ENCODE results near the gene CLEC12A. TPM values are rescaled to one million over a fixed set of nuclear protein-coding genes. Genes with fewer than 3 reads are reported as not detected.

Gene CLEC12A
- polyA plus RNA-seq, 3 donors = 356 to 441 (median 412) TPM

DNA sequence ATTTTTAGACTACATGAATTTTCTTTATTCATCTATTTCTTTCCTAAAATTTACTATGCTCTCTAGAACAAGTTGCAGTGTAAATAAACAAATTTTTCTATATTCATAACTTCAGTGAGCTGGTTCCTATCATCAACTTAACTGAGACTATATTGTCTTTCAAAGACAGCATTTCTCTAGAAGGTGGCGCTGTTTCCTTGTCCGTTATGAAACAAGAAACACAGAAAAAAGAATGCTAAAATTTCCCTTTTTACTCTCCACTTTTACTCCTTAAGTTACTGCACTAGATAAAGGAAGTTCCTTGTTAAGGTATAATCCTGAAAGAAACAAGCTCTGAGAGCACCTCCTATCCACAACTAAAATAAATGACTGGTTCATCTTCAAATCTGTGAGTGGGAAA is 30.8 kb upstream of the CLEC12A start:
- intact Hi-C loops (cut with micrococcal nuclease) = loop anchor here (5.0 to 10.0 kb wide), 4 partner anchors 37 to 194 kb away; partner anchors contain the start of genes CLEC7A (in 2 of the 2) and CLEC2B (in 1 of the 2)

GRCh38 chr12:9941838-9942237 is 29.4 kb upstream of the CLEC12A start:
- H3K27ac Mint-ChIP-seq = peak overlapping the region in 2 of 7 donors; percentile 39 to 82
- Histone ChIP-seq H3K9ac (ENCODE audit: insufficient read depth, low read length, poor library complexity, severe bottlenecking) (no peak overlapping the region), H3K4me1 (ENCODE audit: control insufficient read depth in 1 of 2, insufficient read depth in 2 of 2, low read length in 2 of 2) (peaks cover 22 to 52% of the 10 kb centered on the region in 2 donors), H2AFZ (ENCODE audit: insufficient read depth, low read depth, low read length, poor library complexity, severe bottlenecking) (no peak overlapping the region), H4K20me1 (ENCODE audit: insufficient read depth, low read length) (no peaks in the 10 kb centered on the region), H3K27ac (ENCODE audit: low read depth in 1 of 2, low read length in 2 of 2) (peak overlapping the region in 1 of 2 donors; percentile 6), H3K27me3 (ENCODE audit: control insufficient read depth in 2 of 2, insufficient read depth in 2 of 2, low read length in 2 of 2) (no peaks in the 10 kb centered on the region), H3K4me3 (replicated peaks in 1 of 3; ENCODE audit: low read depth in 2 of 3, low read length in 3 of 3) (peak overlapping the region in 2 of 3 experiments; percentile 3 to 19), H3K9me3 (replicated peaks in 1 of 2; ENCODE audit: control insufficient read depth in 1 of 2, insufficient read depth in 1 of 2, low read length in 2 of 2) (no peaks in the 10 kb centered on the region), H3K79me2 (ENCODE audit: insufficient read depth, low read length) (peaks cover 38% of the 10 kb centered on the region), H3K36me3 (replicated peaks in 1 of 2; ENCODE audit: control insufficient read depth in 1 of 2, insufficient read depth in 2 of 2, low read length in 2 of 2) (no peaks in the 10 kb centered on the region), H3K4me2 (replicated peaks; ENCODE audit: extremely low read depth, low read length, poor library complexity, severe bottlenecking) (peak overlapping the region; percentile 59)
- H3K27me3 Mint-ChIP-seq (ENCODE audit: low read depth in 3 of 3) = peaks cover 0 to 3% (median 0%) of the 10 kb centered on the region in 3 donors
- TF ChIP-seq, protein P1, sequence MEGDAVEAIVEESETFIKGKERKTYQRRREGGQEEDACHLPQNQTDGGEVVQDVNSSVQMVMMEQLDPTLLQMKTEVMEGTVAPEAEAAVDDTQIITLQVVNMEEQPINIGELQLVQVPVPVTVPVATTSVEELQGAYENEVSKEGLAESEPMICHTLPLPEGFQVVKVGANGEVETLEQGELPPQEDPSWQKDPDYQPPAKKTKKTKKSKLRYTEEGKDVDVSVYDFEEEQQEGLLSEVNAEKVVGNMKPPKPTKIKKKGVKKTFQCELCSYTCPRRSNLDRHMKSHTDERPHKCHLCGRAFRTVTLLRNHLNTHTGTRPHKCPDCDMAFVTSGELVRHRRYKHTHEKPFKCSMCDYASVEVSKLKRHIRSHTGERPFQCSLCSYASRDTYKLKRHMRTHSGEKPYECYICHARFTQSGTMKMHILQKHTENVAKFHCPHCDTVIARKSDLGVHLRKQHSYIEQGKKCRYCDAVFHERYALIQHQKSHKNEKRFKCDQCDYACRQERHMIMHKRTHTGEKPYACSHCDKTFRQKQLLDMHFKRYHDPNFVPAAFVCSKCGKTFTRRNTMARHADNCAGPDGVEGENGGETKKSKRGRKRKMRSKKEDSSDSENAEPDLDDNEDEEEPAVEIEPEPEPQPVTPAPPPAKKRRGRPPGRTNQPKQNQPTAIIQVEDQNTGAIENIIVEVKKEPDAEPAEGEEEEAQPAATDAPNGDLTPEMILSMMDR (IDR thresholded peaks at IDR 0.05) = no peak
- no peak for DNase-seq
- H3K4me3 Mint-ChIP-seq = peak overlapping the region in 1 of 2 donors; percentile 71
- peaks cover 64% of the 10 kb centered on the region for H3K4me1 Mint-ChIP-seq
- H3K36me3 Mint-ChIP-seq = peaks cover 0 to 18% of the 10 kb centered on the region in 2 donors
- intact Hi-C loops (cut with micrococcal nuclease) = loop anchor here (5.0 to 10.0 kb wide), 4 partner anchors 35 to 193 kb away; partner anchors contain the start of genes CLEC7A (in 2 of the 2) and CLEC2B (in 1 of the 2)
- no CpG with 5 or more reads among the region's 1 CpG for WGBS (ENCODE audit: insufficient coverage)
- peaks cover 0 to 2% (median 0%) of the 10 kb centered on the region in 7 donors for H3K9me3 Mint-ChIP-seq

More for the DNA sequence above, 30.8 kb upstream of the CLEC12A start:
- Histone ChIP-seq H3K27ac (ENCODE audit: low read depth in 1 of 2, low read length in 2 of 2) (peak overlapping the region in 1 of 2 donors; percentile 45), H3K9me3 (replicated peaks in 1 of 2; ENCODE audit: control insufficient read depth in 1 of 2, insufficient read depth in 1 of 2, low read length in 2 of 2) (no peaks in the 10 kb centered on the region), H3K4me1 (ENCODE audit: control insufficient read depth in 1 of 2, insufficient read depth in 2 of 2, low read length in 2 of 2) (peaks cover 14 to 49% of the 10 kb centered on the region in 2 donors), H3K4me2 (replicated peaks; ENCODE audit: extremely low read depth, low read length, poor library complexity, severe bottlenecking) (peak overlapping the region; percentile 59), H4K20me1 (ENCODE audit: insufficient read depth, low read length) (no peaks in the 10 kb centered on the region), H3K36me3 (replicated peaks in 1 of 2; ENCODE audit: control insufficient read depth in 1 of 2, insufficient read depth in 2 of 2, low read length in 2 of 2) (no peaks in the 10 kb centered on the region), H3K9ac (ENCODE audit: insufficient read depth, low read length, poor library complexity, severe bottlenecking) (no peak overlapping the region), H3K4me3 (replicated peaks in 1 of 3; ENCODE audit: low read depth in 2 of 3, low read length in 3 of 3) (no peak overlapping the region), H3K79me2 (ENCODE audit: insufficient read depth, low read length) (peaks cover 38% of the 10 kb centered on the region), H2AFZ (ENCODE audit: insufficient read depth, low read depth, low read length, poor library complexity, severe bottlenecking) (peak overlapping the region; percentile 10), H3K27me3 (ENCODE audit: control insufficient read depth in 2 of 2, insufficient read depth in 2 of 2, low read length in 2 of 2) (no peaks in the 10 kb centered on the region)
- Mint-ChIP-seq H3K4me3 (peak overlapping the region in 1 of 2 donors; percentile 69), H3K27me3 (ENCODE audit: low read depth in 3 of 3) (peaks cover 0 to 3% (median under 1%) of the 10 kb centered on the region in 3 donors), H3K9me3 (peaks cover 0 to 2% (median 0%) of the 10 kb centered on the region in 7 donors), H3K4me1 (peaks cover 56% of the 10 kb centered on the region), H3K36me3 (peaks cover 0 to 30% of the 10 kb centered on the region in 2 donors), H3K27ac (peak overlapping the region in 4 of 7 donors; percentile 39 to 88 (median 82))
- TF ChIP-seq, protein P1 (IDR thresholded peaks at IDR 0.05) = peak; percentile 77
- DNase-seq = peak in 2 of 3 donors; percentile 50 to 59
- WGBS (ENCODE audit: insufficient coverage) = no CpG with 5 or more reads among the region's 2 CpGs
